ENCODE results near the gene FBXL14.

GRCh38 chr12:1603269-1603993 is 9.1 kb upstream of the FBXL14 start:
- no peak for TF ChIP-seq POLR2A (IDR thresholded peaks at IDR 0.05)
- no peak for TF ChIP-seq CTCF (IDR thresholded peaks at IDR 0.05)
- no peak for TF ChIP-seq EP300 (IDR thresholded peaks at IDR 0.05)

All from ovary (tissue), 3 donors.